ENCODE results near the gene LRP2BP.
A peak's percentile ranks its signal among the peaks of the same experiment; 100 is the strongest.

The LRP2BP gene

GRCh38 chr4:185395238-185395955, at the start of gene LRP2BP:
Gene LRP2BP (minus strand): TSS chr4:185395924. CDS start chr4:185378186, 17,738 bp downstream.
- DNase-seq (ENCODE audit: low spot score in 2 of 2) (no peak), ATAC-seq (ENCODE audit: low read depth) (no peak)
- Mint-ChIP-seq H3K4me3 (peak within 1 kb of the TSS; percentile 92), H3K27me3 (no peaks in the 10 kb centered on the region), H3K9me3 (no peaks in the 10 kb centered on the region), H3K27ac (peak within 1 kb of the TSS; percentile 99), H3K4me1 (peaks cover 17% of the 10 kb centered on the region), H3K36me3 (no peaks in the 10 kb centered on the region)

GRCh38 chr4:185445209-185445608, 49.5 kb upstream of the LRP2BP start:
- ATAC-seq (ENCODE audit: low read depth) (no peak), DNase-seq (ENCODE audit: low spot score in 2 of 2) (no peak)
- no peak overlapping the region for H3K4me3 Mint-ChIP-seq
- H3K9me3 Mint-ChIP-seq: no peaks in the 10 kb centered on the region
- H3K36me3 Mint-ChIP-seq: no peaks in the 10 kb centered on the region
- no peaks in the 10 kb centered on the region for H3K4me1 Mint-ChIP-seq
- H3K27me3 Mint-ChIP-seq: peaks cover 6% of the 10 kb centered on the region
- H3K27ac Mint-ChIP-seq: no peak overlapping the region

GRCh38 chr4:185441479-185441878, 45.8 kb upstream of the LRP2BP start:
- H3K27ac Mint-ChIP-seq: no peak overlapping the region
- ATAC-seq (ENCODE audit: low read depth) (no peak), DNase-seq (ENCODE audit: low spot score in 2 of 2) (no peak)
- no peaks in the 10 kb centered on the region for H3K9me3 Mint-ChIP-seq
- no peaks in the 10 kb centered on the region for H3K4me1 Mint-ChIP-seq
- H3K4me3 Mint-ChIP-seq: no peak overlapping the region
- peaks cover 4% of the 10 kb centered on the region for H3K27me3 Mint-ChIP-seq
- H3K36me3 Mint-ChIP-seq: no peaks in the 10 kb centered on the region

GRCh38 chr4:185437809-185438208, 42.1 kb upstream of the LRP2BP start:
- Mint-ChIP-seq H3K27ac (no peak overlapping the region), H3K36me3 (no peaks in the 10 kb centered on the region), H3K27me3 (peaks cover under 1% of the 10 kb centered on the region), H3K4me3 (no peak overlapping the region), H3K4me1 (no peaks in the 10 kb centered on the region), H3K9me3 (no peaks in the 10 kb centered on the region)
- ATAC-seq (ENCODE audit: low read depth) (no peak), DNase-seq (ENCODE audit: low spot score in 2 of 2) (no peak)

- no peak overlapping the region for H3K4me3 Mint-ChIP-seq
Observed at GRCh38 chr4:185435466-185435865, 39.7 kb upstream of the LRP2BP start.

GRCh38 chr4:185429660-185430059, 33.9 kb upstream of the LRP2BP start:
- DNase-seq (ENCODE audit: low spot score in 2 of 2) (no peak), ATAC-seq (ENCODE audit: low read depth) (no peak)
- Mint-ChIP-seq H3K27me3 (peaks cover 4% of the 10 kb centered on the region), H3K36me3 (no peaks in the 10 kb centered on the region), H3K4me3 (no peak overlapping the region), H3K9me3 (no peaks in the 10 kb centered on the region), H3K27ac (no peak overlapping the region), H3K4me1 (peaks cover 9% of the 10 kb centered on the region)

More at GRCh38 chr4:185435466-185435865, 39.7 kb upstream of the LRP2BP start:
- no peak for ATAC-seq (ENCODE audit: low read depth)
- no peaks in the 10 kb centered on the region for H3K4me1 Mint-ChIP-seq
- no peak for DNase-seq (ENCODE audit: low spot score in 2 of 2)
- no peaks in the 10 kb centered on the region for H3K36me3 Mint-ChIP-seq
- peaks cover 1% of the 10 kb centered on the region for H3K27me3 Mint-ChIP-seq
- H3K27ac Mint-ChIP-seq: no peak overlapping the region
- H3K9me3 Mint-ChIP-seq: no peaks in the 10 kb centered on the region

- peaks cover 14% of the 10 kb centered on the region for H3K4me1 Mint-ChIP-seq
- no peaks in the 10 kb centered on the region for H3K9me3 Mint-ChIP-seq
- DNase-seq (ENCODE audit: low spot score in 2 of 2): no peak
- no peak overlapping the region for H3K4me3 Mint-ChIP-seq
- H3K27me3 Mint-ChIP-seq: peaks cover 4% of the 10 kb centered on the region
- no peak for ATAC-seq (ENCODE audit: low read depth)
- H3K27ac Mint-ChIP-seq: peak overlapping the region; percentile 96
- peaks cover under 1% of the 10 kb centered on the region for H3K36me3 Mint-ChIP-seq
Observed at GRCh38 chr4:185426960-185427688, 31.4 kb upstream of the LRP2BP start.

- ATAC-seq (ENCODE audit: low read depth): peak; percentile 84
- H3K4me3 Mint-ChIP-seq: peak within 1 kb of the TSS; percentile 86
- peaks cover 8% of the 10 kb centered on the region for H3K36me3 Mint-ChIP-seq
- H3K9me3 Mint-ChIP-seq: no peaks in the 10 kb centered on the region
- peaks cover 3% of the 10 kb centered on the region for H3K27me3 Mint-ChIP-seq
- DNase-seq (ENCODE audit: low spot score in 2 of 2): peak; percentile 91 to 98
- peak within 1 kb of the TSS; percentile 96 for H3K27ac Mint-ChIP-seq
- peaks cover 20% of the 10 kb centered on the region for H3K4me1 Mint-ChIP-seq
Observed at GRCh38 chr4:185425647-185426352, 30.1 kb upstream of the LRP2BP start, which contains the start of gene UFSP2. Gene UFSP2 (minus strand): TSS chr4:185425964. CDS start chr4:185425868, 96 bp downstream.

- peak overlapping the region; percentile 86 for H3K4me3 Mint-ChIP-seq
- no peak for ATAC-seq (ENCODE audit: low read depth)
- H3K27ac Mint-ChIP-seq: peak overlapping the region; percentile 96
- H3K36me3 Mint-ChIP-seq: peaks cover 8% of the 10 kb centered on the region
- no peaks in the 10 kb centered on the region for H3K9me3 Mint-ChIP-seq
- peaks cover 20% of the 10 kb centered on the region for H3K4me1 Mint-ChIP-seq
- peaks cover 3% of the 10 kb centered on the region for H3K27me3 Mint-ChIP-seq
- DNase-seq (ENCODE audit: low spot score in 2 of 2): peak in 1 of 2 donors; percentile 20
Observed at GRCh38 chr4:185424905-185425646, 29.4 kb upstream of the LRP2BP start.

- no peak overlapping the region for H3K27ac Mint-ChIP-seq
- ATAC-seq (ENCODE audit: low read depth): no peak
Observed at GRCh38 chr4:185421366-185422124, 25.8 kb upstream of the LRP2BP start.

GRCh38 chr4:185416955-185417354, 21.2 kb upstream of the LRP2BP start:
- Mint-ChIP-seq H3K27ac (peak overlapping the region; percentile 0), H3K36me3 (peaks cover 23% of the 10 kb centered on the region), H3K4me1 (peaks cover 5% of the 10 kb centered on the region), H3K9me3 (no peaks in the 10 kb centered on the region), H3K27me3 (no peaks in the 10 kb centered on the region), H3K4me3 (no peak overlapping the region)
- no peak for ATAC-seq (ENCODE audit: low read depth)
- no peak for DNase-seq (ENCODE audit: low spot score in 2 of 2)

More at GRCh38 chr4:185421366-185422124, 25.8 kb upstream of the LRP2BP start:
- no peaks in the 10 kb centered on the region for H3K27me3 Mint-ChIP-seq
- peaks cover 19% of the 10 kb centered on the region for H3K36me3 Mint-ChIP-seq
- DNase-seq (ENCODE audit: low spot score in 2 of 2): no peak
- peaks cover 20% of the 10 kb centered on the region for H3K4me1 Mint-ChIP-seq
- H3K4me3 Mint-ChIP-seq: no peak overlapping the region
- H3K9me3 Mint-ChIP-seq: no peaks in the 10 kb centered on the region

- DNase-seq (ENCODE audit: low spot score in 2 of 2): no peak
- H3K27me3 Mint-ChIP-seq: no peaks in the 10 kb centered on the region
- no peak overlapping the region for H3K4me3 Mint-ChIP-seq
- no peaks in the 10 kb centered on the region for H3K4me1 Mint-ChIP-seq
- no peak overlapping the region for H3K27ac Mint-ChIP-seq
- peaks cover 2% of the 10 kb centered on the region for H3K9me3 Mint-ChIP-seq
- H3K36me3 Mint-ChIP-seq: peaks cover 18% of the 10 kb centered on the region
- ATAC-seq (ENCODE audit: low read depth): no peak
Observed at GRCh38 chr4:185412412-185412811, 16.7 kb upstream of the LRP2BP start.

- no peaks in the 10 kb centered on the region for H3K27me3 Mint-ChIP-seq
- H3K36me3 Mint-ChIP-seq: peaks cover 17% of the 10 kb centered on the region
- H3K9me3 Mint-ChIP-seq: peaks cover 2% of the 10 kb centered on the region
- H3K4me1 Mint-ChIP-seq: no peaks in the 10 kb centered on the region
- DNase-seq (ENCODE audit: low spot score in 2 of 2): no peak
- no peak overlapping the region for H3K4me3 Mint-ChIP-seq
- H3K27ac Mint-ChIP-seq: no peak overlapping the region
- ATAC-seq (ENCODE audit: low read depth): no peak
Observed at GRCh38 chr4:185411849-185412248, 16.1 kb upstream of the LRP2BP start.
